ENCODE data around the gene DYNLT4.

DNA sequence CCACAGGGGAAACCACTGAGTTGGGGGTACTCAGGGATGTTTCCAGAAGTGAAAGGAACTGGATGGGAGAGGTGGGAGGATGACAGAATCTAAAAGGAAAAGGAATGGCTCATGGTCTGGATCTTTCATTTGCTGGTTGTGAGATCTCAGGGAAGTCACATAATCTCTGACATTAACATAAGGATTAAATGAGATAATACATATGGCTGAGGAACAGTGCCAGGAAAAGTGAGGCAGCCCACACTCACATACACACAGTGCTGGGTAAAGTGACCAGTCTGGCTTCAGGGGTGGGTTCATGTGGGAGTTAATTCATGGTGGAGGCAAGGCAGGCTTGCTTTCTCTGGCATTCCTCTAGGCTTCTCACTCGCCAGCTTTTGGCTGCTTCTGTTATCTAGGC, 39.8 kb upstream of the DYNLT4 start:
- TF ChIP-seq, protein P1, sequence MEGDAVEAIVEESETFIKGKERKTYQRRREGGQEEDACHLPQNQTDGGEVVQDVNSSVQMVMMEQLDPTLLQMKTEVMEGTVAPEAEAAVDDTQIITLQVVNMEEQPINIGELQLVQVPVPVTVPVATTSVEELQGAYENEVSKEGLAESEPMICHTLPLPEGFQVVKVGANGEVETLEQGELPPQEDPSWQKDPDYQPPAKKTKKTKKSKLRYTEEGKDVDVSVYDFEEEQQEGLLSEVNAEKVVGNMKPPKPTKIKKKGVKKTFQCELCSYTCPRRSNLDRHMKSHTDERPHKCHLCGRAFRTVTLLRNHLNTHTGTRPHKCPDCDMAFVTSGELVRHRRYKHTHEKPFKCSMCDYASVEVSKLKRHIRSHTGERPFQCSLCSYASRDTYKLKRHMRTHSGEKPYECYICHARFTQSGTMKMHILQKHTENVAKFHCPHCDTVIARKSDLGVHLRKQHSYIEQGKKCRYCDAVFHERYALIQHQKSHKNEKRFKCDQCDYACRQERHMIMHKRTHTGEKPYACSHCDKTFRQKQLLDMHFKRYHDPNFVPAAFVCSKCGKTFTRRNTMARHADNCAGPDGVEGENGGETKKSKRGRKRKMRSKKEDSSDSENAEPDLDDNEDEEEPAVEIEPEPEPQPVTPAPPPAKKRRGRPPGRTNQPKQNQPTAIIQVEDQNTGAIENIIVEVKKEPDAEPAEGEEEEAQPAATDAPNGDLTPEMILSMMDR (IDR thresholded peaks at IDR 0.05) = no peak
- no peak for TF ChIP-seq POLR2AphosphoS5 (IDR thresholded peaks at IDR 0.05)
- TF ChIP-seq EP300 (IDR thresholded peaks at IDR 0.05) = no peak
- no peak for TF ChIP-seq POLR2A (IDR thresholded peaks at IDR 0.05)
